ENCODE results near the gene CROCC. TPM values are rescaled to one million over a fixed set of nuclear protein-coding genes. Genes with fewer than 3 reads are reported as not detected.
"Not testable (repeated sequence)": the region's sequence is repeated elsewhere in the genome, so short reads cannot be mapped to it uniquely, and the experiment has no call there.

Gene CROCC
- total and polyA plus RNA-seq, 4 donors, result 2.9 to 8.3 (median 5.1) TPM

- WGBS, result 72% methylated on average over 15 of the region's 15 CpGs
- not testable (repeated sequence) for H3K9ac ChIP-seq (ENCODE audit: low read depth in 1 of 2, low read length in 2 of 2); DNase-seq (ENCODE audit: low spot score)
These were observed 6.7 kb upstream of the CROCC start for GRCh38 chr1:16914928-16915626.

DNA sequence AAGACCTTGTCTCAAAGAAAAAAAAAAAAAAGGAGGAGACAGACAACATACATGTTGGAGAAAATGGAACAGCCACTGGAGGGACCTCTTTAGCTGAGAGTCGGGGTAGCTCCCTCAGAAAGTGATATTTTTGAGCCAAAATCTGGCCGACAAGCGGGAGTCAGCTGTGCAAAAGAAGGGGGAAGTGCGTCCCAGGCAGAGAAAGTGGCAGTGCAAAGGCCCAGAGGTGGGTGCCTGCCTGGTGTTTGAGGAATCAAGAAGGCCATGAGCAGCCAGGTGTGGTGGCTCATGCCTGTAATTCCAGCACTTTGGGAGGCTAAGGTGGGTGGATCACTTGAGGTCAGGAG lies 6.1 kb upstream of the CROCC start:
- TF ChIP-seq RXRA (IDR thresholded peaks at IDR 0.05) (no peak), CTCF (IDR thresholded peaks at IDR 0.05; ENCODE audit: low read depth, low read length, missing input control) (no peak), FOXA1 (IDR thresholded peaks at IDR 0.05) (no peak), SP1 (IDR thresholded peaks at IDR 0.05) (no peak), FOXA2 (IDR thresholded peaks at IDR 0.05) (no peak), JUND (IDR thresholded peaks at IDR 0.05) (no peak), HNF4G (IDR thresholded peaks at IDR 0.05) (no peak), HNF4A (conservative IDR thresholded peaks at IDR 0.05) (no peak), ZBTB33 (IDR thresholded peaks at IDR 0.05) (no peak), TAF1 (conservative IDR thresholded peaks at IDR 0.05) (no peak), GABPA (IDR thresholded peaks at IDR 0.05 in 1 of 2, conservative IDR thresholded peaks at IDR 0.05 in 1 of 2) (no peak), EGR1 (IDR thresholded peaks at IDR 0.05; ENCODE audit: low read depth in 2 of 2) (no peak), NR2F2 (IDR thresholded peaks at IDR 0.05) (no peak), YY1 (IDR thresholded peaks at IDR 0.05) (no peak), RAD21 (IDR thresholded peaks at IDR 0.05) (no peak)
- TF ChIP-seq, protein P1, sequence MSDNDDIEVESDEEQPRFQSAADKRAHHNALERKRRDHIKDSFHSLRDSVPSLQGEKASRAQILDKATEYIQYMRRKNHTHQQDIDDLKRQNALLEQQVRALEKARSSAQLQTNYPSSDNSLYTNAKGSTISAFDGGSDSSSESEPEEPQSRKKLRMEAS (IDR thresholded peaks at IDR 0.05), result no peak
- TF ChIP-seq, protein P2, sequence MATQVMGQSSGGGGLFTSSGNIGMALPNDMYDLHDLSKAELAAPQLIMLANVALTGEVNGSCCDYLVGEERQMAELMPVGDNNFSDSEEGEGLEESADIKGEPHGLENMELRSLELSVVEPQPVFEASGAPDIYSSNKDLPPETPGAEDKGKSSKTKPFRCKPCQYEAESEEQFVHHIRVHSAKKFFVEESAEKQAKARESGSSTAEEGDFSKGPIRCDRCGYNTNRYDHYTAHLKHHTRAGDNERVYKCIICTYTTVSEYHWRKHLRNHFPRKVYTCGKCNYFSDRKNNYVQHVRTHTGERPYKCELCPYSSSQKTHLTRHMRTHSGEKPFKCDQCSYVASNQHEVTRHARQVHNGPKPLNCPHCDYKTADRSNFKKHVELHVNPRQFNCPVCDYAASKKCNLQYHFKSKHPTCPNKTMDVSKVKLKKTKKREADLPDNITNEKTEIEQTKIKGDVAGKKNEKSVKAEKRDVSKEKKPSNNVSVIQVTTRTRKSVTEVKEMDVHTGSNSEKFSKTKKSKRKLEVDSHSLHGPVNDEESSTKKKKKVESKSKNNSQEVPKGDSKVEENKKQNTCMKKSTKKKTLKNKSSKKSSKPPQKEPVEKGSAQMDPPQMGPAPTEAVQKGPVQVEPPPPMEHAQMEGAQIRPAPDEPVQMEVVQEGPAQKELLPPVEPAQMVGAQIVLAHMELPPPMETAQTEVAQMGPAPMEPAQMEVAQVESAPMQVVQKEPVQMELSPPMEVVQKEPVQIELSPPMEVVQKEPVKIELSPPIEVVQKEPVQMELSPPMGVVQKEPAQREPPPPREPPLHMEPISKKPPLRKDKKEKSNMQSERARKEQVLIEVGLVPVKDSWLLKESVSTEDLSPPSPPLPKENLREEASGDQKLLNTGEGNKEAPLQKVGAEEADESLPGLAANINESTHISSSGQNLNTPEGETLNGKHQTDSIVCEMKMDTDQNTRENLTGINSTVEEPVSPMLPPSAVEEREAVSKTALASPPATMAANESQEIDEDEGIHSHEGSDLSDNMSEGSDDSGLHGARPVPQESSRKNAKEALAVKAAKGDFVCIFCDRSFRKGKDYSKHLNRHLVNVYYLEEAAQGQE (IDR thresholded peaks at IDR 0.05), result no peak
- TF ChIP-seq, protein P3, sequence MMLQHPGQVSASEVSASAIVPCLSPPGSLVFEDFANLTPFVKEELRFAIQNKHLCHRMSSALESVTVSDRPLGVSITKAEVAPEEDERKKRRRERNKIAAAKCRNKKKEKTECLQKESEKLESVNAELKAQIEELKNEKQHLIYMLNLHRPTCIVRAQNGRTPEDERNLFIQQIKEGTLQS (IDR thresholded peaks at IDR 0.05), result no peak
- H3K27me3 ChIP-seq (ENCODE audit: control insufficient read depth in 4 of 4, insufficient read depth in 4 of 4, low read length in 3 of 4), result no peaks in the 10 kb centered on the region
- H3K36me3 ChIP-seq (ENCODE audit: control insufficient read depth in 4 of 4, insufficient read depth in 3 of 4, low read depth in 1 of 4, low read length in 3 of 4), result no peaks in the 10 kb centered on the region
- no peak overlapping the region for H3K4me3 ChIP-seq (ENCODE audit: low read depth in 1 of 3, low read length in 3 of 3)
- H3K9me3 ChIP-seq (ENCODE audit: control insufficient read depth in 4 of 4, low read length in 3 of 4), result no peaks in the 10 kb centered on the region
- no peak overlapping the region for H3K27ac ChIP-seq (ENCODE audit: low read depth in 1 of 2, low read length in 2 of 2)
- no peak for DNase-seq (ENCODE audit: low spot score)
- H3K4me1 ChIP-seq (ENCODE audit: control insufficient read depth in 4 of 4, insufficient read depth in 4 of 4, low read length in 3 of 4), result peaks cover 5 to 25% (median 15%) of the 10 kb centered on the region in 4 donors
- 83% methylated on average over 4 of the region's 4 CpGs for WGBS
- H3K9ac ChIP-seq (ENCODE audit: low read depth in 1 of 2, low read length in 2 of 2), result no peak overlapping the region

More at GRCh38 chr1:16914928-16915626, 6.7 kb upstream of the CROCC start:
- not testable (repeated sequence) for H3K27ac ChIP-seq (ENCODE audit: low read depth in 1 of 2, low read length in 2 of 2); H3K27me3 ChIP-seq (ENCODE audit: control insufficient read depth in 4 of 4, insufficient read depth in 4 of 4, low read length in 3 of 4); H3K36me3 ChIP-seq (ENCODE audit: control insufficient read depth in 4 of 4, insufficient read depth in 3 of 4, low read depth in 1 of 4, low read length in 3 of 4); H3K9me3 ChIP-seq (ENCODE audit: control insufficient read depth in 4 of 4, low read length in 3 of 4); H3K4me3 ChIP-seq (ENCODE audit: low read depth in 1 of 3, low read length in 3 of 3)
- peaks cover 5 to 25% (median 15%) of the 10 kb centered on the region in 4 donors for H3K4me1 ChIP-seq (ENCODE audit: control insufficient read depth in 4 of 4, insufficient read depth in 4 of 4, low read length in 3 of 4)
- peak in 1 of 2 donors; percentile 11 for TF ChIP-seq RXRA (IDR thresholded peaks at IDR 0.05)

DNA sequence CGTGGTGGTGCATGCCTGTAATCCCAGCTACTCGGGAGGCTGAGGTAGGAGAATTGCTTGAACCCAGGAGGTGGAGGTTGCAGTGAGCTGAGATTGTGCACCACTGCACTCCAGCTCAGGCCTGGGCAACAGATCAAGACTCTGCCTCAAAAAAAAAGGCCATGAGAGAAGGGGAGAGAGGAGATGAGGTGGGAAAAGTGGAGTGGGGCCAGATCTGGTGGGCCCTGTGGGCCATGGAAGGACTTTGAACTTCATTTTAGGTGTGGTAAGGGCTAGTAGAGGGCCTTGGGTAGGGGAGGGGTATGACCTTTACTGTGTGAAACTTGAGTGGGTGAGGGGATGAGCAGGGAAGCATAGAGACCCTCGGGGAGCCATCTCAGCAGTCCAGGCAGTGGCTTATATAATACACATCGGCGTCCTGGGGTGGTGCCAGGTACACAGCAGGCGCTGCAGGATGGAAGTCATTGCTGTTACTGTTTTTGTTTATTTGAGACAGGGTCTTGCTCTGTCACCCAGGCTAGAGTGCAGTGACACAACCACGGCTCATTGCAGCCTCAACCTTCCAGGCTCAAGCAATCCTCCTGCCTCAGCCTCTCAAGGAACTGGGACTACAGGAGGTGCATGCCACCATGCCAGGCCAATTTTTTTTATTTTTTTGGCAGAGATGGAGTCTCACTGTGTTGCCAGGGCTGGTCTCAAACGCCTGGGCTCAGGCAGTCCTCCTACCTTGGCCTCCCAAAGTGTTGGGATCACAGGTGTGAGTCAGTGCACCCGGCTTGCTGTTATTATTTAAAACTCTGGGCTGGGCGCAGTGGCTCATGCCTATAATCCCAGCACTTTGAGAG lies 5.5 kb upstream of the CROCC start:
- not testable (repeated sequence) for H3K4me3 ChIP-seq (ENCODE audit: low read depth in 1 of 3, low read length in 3 of 3); H3K27me3 ChIP-seq (ENCODE audit: control insufficient read depth in 4 of 4, insufficient read depth in 4 of 4, low read length in 3 of 4); H3K36me3 ChIP-seq (ENCODE audit: control insufficient read depth in 4 of 4, insufficient read depth in 3 of 4, low read depth in 1 of 4, low read length in 3 of 4); DNase-seq (ENCODE audit: low spot score); H3K9ac ChIP-seq (ENCODE audit: low read depth in 1 of 2, low read length in 2 of 2); H3K9me3 ChIP-seq (ENCODE audit: control insufficient read depth in 4 of 4, low read length in 3 of 4); H3K27ac ChIP-seq (ENCODE audit: low read depth in 1 of 2, low read length in 2 of 2)
- H3K4me1 ChIP-seq (ENCODE audit: control insufficient read depth in 4 of 4, insufficient read depth in 4 of 4, low read length in 3 of 4), result peaks cover 5 to 25% (median 15%) of the 10 kb centered on the region in 4 donors
- 84% methylated on average over 10 of the region's 10 CpGs for WGBS
